HL-60 (cell line): ENCODE measurements around the gene NFASC.

Source experiments
- CTCF ChIP-seq: IDR thresholded peaks from one replicate; pipeline ENCODE4 v1.5.1; 2011; ENCODE audit warnings: low read length, control low read depth, inconsistent platforms; ENCODE audit not compliant: insufficient read depth
- POLR2AphosphoS5 ChIP-seq: IDR thresholded peaks from 2 replicates; pipeline ENCODE4 v1.6.1; 2012; ENCODE audit warnings: low read depth
- REST ChIP-seq: IDR thresholded peaks from 2 replicates; pipeline ENCODE4 v1.6.1; 2012; ENCODE audit warnings: low read depth; ENCODE audit not compliant: insufficient replicate concordance

- TF ChIP-seq CTCF, result no peak
- no peak for TF ChIP-seq POLR2AphosphoS5
- no peak for TF ChIP-seq REST
These were observed 39.9 kb upstream of the NFASC start for GRCh38 chr1:204830747-204831146.
